NCI-H345 (cell line): ENCODE results near the gene PPM1M.

ENCODE experiments used
- DNase-seq: peaks from one replicate; lab custom pipeline; 2025; lab: John Stamatoyannopoulos, UW

The PPM1M gene, protein sequence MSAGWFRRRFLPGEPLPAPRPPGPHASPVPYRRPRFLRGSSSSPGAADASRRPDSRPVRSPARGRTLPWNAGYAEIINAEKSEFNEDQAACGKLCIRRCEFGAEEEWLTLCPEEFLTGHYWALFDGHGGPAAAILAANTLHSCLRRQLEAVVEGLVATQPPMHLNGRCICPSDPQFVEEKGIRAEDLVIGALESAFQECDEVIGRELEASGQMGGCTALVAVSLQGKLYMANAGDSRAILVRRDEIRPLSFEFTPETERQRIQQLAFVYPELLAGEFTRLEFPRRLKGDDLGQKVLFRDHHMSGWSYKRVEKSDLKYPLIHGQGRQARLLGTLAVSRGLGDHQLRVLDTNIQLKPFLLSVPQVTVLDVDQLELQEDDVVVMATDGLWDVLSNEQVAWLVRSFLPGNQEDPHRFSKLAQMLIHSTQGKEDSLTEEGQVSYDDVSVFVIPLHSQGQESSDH

DNA sequence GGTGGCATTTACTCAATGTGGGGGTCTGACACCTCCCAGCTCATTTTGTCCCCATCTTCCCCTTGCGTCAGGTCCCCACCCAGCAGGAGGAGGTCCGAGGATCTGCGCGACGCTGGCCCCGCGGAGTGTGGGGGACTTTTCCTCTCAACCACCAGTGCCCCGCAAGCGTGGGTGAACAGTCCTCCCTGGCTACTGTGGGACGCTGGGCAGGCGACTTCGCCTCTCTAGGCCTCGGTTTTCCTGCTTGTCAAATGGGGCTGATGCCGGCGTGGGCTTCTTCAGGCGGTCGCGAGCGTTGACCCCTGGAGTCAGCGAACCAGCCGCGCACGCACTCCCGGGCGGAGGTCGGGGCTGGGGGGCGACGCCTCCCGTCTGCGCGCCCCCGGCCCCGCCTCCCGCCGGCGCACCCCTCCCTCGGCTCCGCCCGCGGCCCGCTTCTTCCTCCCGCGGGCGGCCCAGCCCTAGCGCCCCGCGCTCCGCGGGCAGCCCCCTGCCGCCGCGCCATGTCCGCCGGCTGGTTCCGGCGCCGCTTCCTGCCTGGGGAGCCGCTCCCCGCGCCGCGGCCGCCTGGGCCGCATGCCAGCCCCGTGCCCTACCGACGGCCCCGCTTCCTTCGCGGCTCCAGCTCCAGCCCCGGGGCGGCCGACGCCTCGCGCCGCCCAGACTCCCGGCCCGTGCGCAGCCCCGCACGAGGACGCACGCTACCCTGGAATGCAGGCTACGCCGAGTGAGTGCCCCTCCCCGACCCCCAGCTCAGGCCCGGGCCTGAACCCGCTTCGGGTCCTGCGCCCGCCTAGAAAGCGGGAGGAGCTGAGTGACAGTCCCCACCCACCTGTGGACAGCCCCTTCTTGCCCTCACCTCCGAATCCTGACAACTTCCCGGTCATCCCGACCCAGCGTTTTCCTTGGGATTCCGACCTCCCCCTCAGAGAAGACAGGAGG lies at the start of gene PPM1M:
Gene PPM1M (plus strand): TSS at position 438 of the 942 bp plus-strand sequence. CDS start 66 bp downstream, at position 504.
- peak; percentile 30 for DNase-seq

DNA sequence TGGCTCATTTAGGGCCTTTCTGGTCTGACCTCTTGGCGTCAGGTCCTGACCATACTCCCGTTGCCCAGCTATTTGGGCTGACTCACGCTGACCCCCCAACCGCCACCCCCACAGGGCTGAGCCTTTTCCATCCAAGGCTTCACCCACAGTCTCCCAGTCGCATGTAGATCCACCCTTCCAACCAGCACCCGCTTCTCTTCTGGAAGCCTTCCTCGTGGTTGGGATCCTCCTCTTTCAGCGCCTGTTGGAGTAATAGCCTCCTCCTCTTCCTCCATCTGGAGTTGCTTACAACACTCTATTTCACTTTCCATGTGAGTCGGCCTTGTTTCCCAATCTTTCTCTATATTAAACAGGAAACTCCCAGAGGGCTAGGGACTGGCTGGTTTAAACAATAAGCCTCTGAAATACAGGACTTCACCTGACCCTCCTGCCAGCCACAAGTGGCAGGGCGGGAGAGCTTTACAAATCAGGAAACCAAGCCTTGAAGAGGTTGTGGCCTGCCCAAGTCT lies 49.7 kb upstream of the PPM1M start:
- no peak for DNase-seq

DNA sequence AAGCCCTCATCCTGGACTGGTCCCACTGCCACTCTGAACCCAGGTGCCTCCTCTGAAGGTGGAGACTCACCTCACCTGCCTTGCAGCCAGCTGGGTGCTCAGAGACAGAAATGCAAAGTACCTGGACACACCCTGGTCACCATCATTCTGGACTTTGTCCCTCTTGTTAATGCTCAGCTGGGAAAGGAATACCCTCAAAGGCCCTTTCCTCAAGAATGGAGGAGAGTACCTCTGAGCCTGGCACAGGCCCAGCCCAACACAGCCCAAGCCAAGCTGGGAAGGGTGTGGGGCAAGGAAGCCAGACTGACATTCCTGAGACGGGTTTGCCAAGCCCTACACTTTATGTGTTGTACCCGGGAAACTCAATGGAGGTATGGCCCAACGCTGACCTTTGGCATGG lies 48.6 kb upstream of the PPM1M start:
- DNase-seq: no peak

DNA sequence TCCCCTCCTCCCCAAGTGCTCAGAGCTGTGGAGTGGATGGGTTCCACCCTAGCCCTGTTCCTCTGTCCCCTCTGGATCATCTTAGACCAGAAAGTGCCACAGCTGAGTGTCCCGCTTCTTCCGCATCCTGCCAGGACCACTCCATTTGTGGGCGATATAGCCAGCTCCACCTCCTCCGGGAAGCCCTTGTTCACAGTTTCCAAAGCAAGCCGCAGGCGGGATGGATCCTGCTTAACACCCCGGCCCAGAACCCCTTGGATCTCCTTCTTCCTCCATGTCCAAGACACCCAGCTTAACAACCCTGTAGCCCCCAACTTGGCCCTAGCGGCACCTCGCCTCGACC lies 48.1 kb upstream of the PPM1M start:
- no peak for DNase-seq

DNA sequence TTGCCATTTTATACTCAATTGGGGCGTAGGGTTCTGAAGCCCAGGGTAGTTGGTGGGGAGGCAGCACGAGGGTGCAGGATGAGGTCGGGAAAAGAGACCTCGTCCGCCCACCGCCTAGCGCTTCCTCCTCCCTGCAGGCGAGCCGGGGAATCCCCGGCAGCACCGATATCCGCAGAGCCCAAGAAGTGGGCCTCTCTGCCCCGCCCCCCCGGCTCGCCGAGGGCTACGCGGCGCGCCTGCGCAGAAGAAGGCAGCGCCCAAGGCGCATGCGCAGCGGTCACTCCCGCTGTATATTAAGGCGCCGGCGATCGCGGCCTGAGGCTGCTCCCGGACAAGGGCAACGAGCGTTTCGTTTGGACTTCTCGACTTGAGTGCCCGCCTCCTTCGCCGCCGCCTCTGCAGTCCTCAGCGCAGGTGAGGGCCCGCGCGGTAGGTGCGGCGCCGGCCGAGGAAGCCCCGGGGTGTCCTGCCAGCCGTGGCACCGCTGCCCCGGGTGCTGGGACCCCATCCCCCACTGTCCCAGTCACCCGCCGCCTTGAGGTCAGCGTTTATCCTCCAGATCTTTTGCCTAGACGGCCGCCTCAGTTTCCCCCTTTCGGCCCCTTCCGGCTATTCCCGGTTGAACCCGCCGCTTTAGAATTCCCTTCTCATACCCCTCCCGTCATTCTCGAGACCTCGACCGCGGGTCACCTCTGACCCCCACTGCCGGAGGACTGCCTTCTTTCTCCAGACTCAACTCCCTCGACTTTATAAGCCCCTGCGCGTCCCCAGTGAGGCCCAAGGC lies 47.5 kb upstream of the PPM1M start, which contains the start of gene ALAS1:
Gene ALAS1 (plus strand): TSS at position 319 of the 784 bp plus-strand sequence. CDS start 1,082 bp downstream, outside the sequence.
- DNase-seq: peak; percentile 77

DNA sequence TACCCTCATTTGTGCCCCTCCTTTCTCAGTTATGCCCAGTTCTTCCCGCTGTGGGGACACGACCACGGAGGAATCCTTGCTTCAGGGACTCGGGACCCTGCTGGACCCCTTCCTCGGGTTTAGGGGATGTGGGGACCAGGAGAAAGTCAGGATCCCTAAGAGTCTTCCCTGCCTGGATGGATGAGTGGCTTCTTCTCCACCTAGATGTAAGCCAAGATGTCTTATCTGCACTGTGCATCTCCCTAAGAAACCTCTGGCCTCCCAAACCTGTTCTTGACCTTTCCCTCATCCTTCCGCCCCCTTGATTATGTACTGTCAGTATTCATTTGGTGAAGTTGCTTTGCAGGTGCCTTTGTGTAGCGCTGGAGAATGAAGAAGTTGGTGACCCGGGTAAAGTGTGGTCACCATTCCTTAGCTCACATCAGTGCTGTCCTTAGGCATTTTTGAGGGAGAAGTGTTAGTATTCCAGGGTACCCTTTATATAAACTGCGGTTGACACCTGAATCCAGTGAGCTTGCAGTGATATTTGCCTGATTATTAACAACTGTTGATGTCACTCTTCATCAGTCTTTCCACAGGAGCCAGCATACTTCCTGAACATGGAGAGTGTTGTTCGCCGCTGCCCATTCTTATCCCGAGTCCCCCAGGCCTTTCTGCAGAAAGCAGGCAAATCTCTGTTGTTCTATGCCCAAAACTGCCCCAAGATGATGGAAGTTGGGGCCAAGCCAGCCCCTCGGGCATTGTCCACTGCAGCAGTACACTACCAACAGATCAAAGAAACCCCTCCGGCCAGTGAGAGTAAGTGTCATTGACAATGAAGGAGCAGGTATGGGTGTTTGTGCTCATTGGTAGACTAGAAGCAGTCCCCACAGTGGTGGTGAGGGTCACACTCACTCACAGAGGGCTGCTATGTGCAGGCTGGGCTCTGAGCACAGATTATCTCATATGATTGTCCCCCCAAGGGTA lies 46.6 kb upstream of the PPM1M start:
- DNase-seq: no peak

DNA sequence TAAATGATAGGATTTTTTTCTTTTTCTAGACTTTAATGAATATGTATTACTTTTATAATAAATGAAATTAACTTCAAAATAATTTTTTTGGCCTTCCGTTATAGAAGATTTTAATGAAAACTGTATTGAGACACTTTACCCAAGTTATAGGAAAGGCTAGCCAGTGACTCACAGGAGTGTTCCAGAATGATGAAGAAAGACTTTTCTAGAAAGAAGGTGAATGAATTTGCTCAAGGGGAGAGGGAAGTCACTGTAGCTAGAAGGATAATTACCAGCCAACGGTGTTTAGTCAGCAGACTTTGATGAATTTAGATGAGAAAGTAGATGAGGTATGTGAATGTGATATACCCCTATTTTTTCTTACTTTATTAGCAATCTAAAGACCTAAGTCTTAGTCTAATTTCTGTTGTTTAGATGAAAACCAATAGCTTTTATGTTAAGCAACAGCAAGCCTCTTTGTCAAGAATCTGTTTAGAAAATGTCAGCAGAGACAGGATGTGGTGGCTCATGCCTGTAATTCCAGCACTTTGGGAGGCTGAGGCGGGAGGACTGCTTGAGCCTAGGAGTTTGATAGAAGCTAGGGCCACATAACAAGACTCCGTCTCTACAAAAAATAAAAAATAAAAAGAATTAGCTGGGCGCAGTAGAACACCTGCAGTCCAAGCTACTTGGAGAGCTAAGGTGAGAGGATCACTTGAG lies 44.4 kb upstream of the PPM1M start:
- DNase-seq: no peak

DNA sequence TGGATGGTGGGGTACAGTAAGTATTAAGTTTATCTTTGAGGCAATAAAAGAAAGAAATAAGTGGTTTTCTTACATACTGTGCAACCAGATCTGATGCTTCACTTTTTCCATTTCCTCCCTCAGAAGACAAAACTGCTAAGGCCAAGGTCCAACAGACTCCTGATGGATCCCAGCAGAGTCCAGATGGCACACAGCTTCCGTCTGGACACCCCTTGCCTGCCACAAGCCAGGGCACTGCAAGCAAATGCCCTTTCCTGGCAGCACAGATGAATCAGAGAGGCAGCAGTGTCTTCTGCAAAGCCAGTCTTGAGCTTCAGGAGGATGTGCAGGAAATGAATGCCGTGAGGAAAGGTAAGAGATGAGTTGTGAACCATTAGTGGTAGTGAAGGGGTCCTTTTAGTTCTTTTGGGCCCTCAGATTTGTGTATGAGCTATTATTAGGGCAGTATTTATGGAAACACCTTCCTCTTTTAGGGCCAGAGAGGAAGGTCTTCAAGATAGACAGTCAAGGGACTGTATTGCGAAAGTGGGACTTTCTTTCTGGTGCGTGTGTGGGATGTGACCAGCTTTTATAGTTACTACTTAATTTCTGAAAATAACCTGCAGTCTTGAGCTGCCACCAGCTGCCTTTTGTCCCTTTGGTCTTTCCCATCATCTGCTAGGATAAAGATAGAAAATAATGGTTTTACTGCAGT lies 43.0 kb upstream of the PPM1M start:
- no peak for DNase-seq

DNA sequence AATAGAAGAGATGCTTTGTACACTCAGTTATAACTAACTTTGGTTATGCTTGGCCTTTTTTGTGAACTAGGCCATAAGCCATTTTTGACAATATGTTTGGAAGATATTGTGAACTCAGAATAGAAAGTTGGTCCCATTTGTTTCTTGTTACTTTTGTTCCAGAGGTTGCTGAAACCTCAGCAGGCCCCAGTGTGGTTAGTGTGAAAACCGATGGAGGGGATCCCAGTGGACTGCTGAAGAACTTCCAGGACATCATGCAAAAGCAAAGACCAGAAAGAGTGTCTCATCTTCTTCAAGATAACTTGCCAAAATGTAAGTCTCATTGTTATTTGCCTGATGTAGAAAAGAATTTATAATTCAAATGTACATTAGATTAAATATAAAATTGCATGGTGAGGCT lies 41.9 kb upstream of the PPM1M start:
- DNase-seq: no peak

DNA sequence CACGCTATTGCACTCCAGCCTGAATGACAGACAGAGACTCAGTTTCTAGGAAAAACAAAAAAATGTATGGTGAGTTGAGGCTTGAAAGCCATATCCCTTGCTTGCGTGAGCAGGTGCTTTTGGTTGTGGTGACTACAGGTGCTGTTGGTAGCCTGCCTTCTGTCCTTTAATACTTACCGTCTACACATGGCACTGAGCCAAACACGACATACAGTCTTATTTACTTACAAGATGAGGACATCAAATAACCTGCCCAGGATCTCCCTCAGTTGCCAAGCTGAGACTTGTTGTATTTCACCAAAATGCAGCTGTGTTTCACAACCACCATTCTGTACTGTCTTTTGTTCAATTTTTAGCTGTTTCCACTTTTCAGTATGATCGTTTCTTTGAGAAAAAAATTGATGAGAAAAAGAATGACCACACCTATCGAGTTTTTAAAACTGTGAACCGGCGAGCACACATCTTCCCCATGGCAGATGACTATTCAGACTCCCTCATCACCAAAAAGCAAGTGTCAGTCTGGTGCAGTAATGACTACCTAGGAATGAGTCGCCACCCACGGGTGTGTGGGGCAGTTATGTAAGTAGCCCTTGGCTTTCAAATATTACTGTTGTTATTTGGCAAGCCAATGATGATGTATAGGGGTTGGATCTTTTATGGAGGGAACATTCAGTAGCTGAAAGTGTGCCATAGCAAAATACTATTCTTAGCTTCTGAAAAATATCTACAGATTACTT lies 41.1 kb upstream of the PPM1M start:
- DNase-seq: peak; percentile 88

DNA sequence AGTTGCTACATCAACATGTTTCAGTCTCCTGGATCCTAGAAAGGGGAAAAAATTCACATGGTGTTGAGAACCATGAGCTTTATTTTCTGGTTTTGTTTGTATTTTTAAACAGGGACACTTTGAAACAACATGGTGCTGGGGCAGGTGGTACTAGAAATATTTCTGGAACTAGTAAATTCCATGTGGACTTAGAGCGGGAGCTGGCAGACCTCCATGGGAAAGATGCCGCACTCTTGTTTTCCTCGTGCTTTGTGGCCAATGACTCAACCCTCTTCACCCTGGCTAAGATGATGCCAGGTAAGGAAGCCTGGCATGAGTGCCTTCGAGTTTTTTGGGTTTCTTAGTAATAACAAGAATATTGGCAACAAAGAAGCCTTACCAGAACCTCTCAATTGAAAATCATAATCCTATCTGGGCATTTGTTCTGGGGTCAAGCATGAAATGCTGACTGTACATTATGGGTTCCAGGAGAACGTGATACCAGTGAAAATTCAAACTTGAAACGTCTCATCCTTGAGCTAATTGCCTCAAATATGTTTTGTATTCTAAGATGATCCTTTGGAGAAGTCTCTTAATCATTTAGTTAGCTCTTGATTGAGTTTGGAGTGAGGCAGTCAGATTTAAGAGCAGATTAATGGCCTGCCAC lies 39.7 kb upstream of the PPM1M start:
- no peak for DNase-seq

DNA sequence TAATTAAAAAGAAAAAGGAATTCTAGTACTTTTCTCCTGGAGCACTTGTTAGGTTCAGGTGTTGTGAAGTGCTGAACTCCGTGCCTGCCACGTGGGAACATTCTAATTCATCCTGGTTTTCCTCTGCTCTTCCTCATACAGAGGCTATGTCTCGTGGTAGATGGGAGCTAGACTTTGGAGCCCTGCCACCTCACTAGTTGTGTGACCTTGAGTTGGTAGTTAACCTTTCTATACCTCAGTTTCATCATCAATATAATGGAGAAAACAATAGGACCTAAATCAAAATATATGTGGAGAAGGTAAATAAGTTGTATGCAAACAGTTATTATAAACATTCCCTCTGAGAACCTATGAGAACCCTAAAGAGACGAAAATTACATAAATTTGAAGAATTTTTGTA lies 37.0 kb upstream of the PPM1M start:
- DNase-seq: no peak

DNA sequence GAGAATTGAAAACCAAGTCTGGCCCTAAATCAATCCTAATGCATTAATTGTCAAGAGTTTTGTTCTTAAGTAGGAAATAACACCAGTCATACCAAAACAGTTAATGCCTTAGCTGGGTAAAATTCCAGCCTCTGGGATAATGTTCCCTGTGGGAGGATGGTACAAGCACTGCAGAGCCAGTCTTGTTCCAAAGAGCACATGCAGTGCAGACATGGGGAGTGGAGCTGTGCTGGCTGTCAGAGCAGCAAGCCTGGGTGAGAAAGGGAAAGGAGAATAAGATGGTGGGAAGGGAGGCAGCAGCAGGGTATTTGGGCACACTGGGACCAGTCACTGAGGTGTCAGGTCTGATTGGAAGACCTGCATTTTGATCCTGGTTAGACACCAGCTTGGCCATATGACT lies 35.5 kb upstream of the PPM1M start:
- no peak for DNase-seq

DNA sequence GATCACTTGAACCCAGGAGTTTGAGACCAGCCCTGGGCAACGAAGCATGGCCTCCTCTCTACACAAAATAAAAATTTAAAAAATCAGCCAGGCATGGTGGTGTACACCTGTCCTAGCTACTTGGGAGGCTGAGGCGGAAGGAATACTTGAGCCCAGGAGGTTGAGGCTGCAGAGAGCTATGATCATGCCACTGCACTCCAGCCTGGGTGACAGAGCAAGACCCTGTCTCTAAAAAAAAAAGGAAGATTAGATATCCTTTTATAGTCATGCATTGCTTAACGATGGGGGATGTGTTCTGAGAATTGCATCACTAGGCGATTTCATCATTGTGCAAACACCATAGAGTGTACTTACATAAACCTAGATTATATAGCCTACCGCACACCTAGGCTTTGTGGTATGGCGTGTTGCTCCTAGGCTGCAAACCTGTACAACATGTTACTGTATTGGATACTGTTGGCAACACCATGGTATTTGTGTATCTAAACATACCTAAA lies 35.0 kb upstream of the PPM1M start:
- no peak for DNase-seq

DNA sequence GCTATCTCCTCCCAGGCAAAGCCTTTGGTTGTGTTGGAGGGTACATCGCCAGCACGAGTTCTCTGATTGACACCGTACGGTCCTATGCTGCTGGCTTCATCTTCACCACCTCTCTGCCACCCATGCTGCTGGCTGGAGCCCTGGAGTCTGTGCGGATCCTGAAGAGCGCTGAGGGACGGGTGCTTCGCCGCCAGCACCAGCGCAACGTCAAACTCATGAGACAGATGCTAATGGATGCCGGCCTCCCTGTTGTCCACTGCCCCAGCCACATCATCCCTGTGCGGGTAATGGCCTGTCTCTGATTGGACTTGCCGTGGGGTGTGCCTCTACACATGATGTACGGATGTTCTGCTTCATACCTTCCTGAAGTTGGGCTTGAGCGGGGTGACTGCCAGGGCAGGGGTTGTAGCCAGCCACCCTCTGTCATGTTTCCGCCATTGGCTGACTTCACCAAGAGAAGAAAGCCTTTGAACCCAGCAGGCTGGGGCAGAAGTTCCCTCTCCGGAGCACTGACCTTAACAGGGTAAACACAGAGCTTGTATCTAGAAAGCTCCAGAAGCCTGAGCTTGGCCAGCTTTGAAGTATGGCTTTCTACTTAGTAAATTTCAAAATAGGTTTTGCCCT lies 34.2 kb upstream of the PPM1M start:
- DNase-seq: no peak

DNA sequence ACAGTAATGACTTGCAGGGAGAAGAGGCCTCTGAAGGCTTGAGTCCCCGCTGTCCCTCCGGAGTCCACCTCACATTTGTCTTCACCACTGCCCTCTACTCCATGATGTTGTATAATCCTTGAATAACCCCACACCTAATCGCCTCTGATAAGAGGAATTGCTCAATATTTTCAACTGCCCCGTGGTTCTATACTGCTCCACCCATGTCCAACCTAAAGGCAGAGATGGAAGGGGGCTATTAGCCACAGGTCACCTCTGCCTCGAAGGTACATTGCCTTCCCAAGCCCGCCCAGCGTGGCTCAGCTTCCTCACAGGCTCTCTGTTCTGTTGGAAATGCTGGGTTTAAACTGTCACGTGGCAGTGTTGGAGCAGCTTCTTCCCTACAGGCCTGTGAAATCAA lies 32.6 kb upstream of the PPM1M start:
- no peak for DNase-seq

DNA sequence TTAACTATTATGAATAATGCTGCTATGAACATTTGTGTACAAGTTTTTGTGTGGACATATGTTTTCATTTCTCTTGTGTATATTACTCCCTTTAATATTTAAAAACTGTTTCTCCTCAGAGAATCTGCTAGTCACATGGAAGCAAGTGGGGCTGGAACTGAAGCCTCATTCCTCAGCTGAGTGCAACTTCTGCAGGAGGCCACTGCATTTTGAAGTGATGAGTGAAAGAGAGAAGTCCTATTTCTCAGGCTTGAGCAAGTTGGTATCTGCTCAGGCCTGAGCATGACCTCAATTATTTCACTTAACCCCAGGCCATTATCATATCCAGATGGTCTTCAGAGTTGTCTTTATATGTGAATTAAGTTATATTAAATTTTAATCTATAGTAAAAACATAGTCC lies 31.7 kb upstream of the PPM1M start:
- DNase-seq: no peak

DNA sequence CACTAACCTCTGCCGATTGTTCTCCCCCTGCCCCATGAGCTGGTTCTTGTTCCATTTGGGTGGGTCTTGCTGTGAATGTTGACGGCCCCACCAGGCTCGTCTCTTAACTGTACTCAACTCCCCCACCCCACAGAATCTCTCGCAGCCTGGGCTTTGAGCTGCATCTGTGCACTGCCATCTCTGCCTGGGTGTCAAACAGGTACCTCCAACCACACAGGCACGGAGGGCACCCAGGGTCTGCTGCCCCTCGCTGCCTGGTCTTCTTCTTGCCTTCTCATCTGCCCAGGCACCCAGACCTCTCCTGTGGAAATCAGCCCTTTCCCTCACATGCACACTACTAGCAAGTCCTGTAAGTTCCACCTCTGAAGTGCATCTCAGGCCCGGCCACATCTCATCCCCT lies 30.2 kb upstream of the PPM1M start:
- DNase-seq: no peak
